ENCODE data around the gene FOXN1.
"Not testable (repeated sequence)": the region's sequence is repeated elsewhere in the genome, so short reads cannot be mapped to it uniquely, and the experiment has no call there.

Gene FOXN1

GRCh38 chr17:28501421-28502284 lies 4.5 kb upstream of the FOXN1 start:
- DNase-seq, result no peak

GRCh38 chr17:28503420-28503819 lies 2.7 kb upstream of the FOXN1 start:
- no peak for DNase-seq

- no peak for DNase-seq
Observed at GRCh38 chr17:28506763-28507487, 777 bp downstream of the FOXN1 start.

- DNase-seq, result no peak
Observed at GRCh38 chr17:28507567-28508203, 1.5 kb downstream of the FOXN1 start.

GRCh38 chr17:28508211-28508724 lies 2.1 kb downstream of the FOXN1 start:
- no peak for DNase-seq

- DNase-seq, result no peak
Observed at GRCh38 chr17:28509789-28510188, 3.6 kb downstream of the FOXN1 start.

- no peak for DNase-seq
Observed at GRCh38 chr17:28511858-28512461, 5.8 kb downstream of the FOXN1 start.

- no peak for DNase-seq
Observed at GRCh38 chr17:28513476-28513875, 7.3 kb downstream of the FOXN1 start.

- DNase-seq, result no peak
Observed at GRCh38 chr17:28514561-28515002, 8.4 kb downstream of the FOXN1 start.

GRCh38 chr17:28515518-28515917 lies 9.4 kb downstream of the FOXN1 start:
- no peak for DNase-seq

GRCh38 chr17:28518132-28518531 lies 12.0 kb downstream of the FOXN1 start:
- DNase-seq, result no peak

- DNase-seq, result no peak
Observed at GRCh38 chr17:28518578-28518977, 12.4 kb downstream of the FOXN1 start.

- DNase-seq, result no peak
Observed at GRCh38 chr17:28519236-28519635, 13.1 kb downstream of the FOXN1 start.

GRCh38 chr17:28520687-28521086 lies 14.5 kb downstream of the FOXN1 start:
- DNase-seq, result no peak

- no peak for DNase-seq
Observed at GRCh38 chr17:28521311-28522085, 15.3 kb downstream of the FOXN1 start.

GRCh38 chr17:28522281-28522680 lies 16.1 kb downstream of the FOXN1 start:
- not testable (repeated sequence) for DNase-seq

GRCh38 chr17:28523186-28523585 lies 17.0 kb downstream of the FOXN1 start:
- no peak for DNase-seq

GRCh38 chr17:28523876-28524275 lies 17.7 kb downstream of the FOXN1 start:
- no peak for DNase-seq

GRCh38 chr17:28524476-28525424 lies 18.6 kb downstream of the FOXN1 start:
- DNase-seq, result no peak

GRCh38 chr17:28526381-28526780 lies 20.2 kb downstream of the FOXN1 start:
- no peak for DNase-seq

- no peak for DNase-seq
Observed at GRCh38 chr17:28527181-28527681, 21.1 kb downstream of the FOXN1 start.

Measured in CD4-positive, alpha-beta T cell treated with Interleukin-17A for 1 hour (primary cell).